Neutrophil (primary cell): ENCODE data around the gene BMPR1B.

ENCODE experiments used
- H3K27ac ChIP-seq: fragments of 200-600 bp; sonication (generic); 2 replicates; pipeline ENCODE4 v1.5.1; 2016; ENCODE audit warnings: mild to moderate bottlenecking, moderate library complexity
- H3K27me3 ChIP-seq: fragments of 200-600 bp; sonication (generic); 2 replicates; pipeline ENCODE4 v1.6.0; 2016; ENCODE audit warnings: mild to moderate bottlenecking
- H3K36me3 ChIP-seq: fragments of 200-600 bp; sonication (generic); 2 replicates; pipeline ENCODE4 v1.5.1; 2017
- H3K4me1 ChIP-seq, 2 experiments: fragments of 200-600 bp in 1 of 2; sonication (generic) in 1 of 2; 1 replicate in 1 of 2; 2 replicates in 1 of 2; pipeline versions ENCODE4 v1.5.1 to v1.6.1; 2013 to 2016; ENCODE audit warnings: low read depth in 1 of 2, low read length in 1 of 2, mild to moderate bottlenecking in 1 of 2, moderate library complexity in 1 of 2; ENCODE audit not compliant: control insufficient read depth in 1 of 2, insufficient read depth in 1 of 2
- H3K4me3 ChIP-seq, 2 experiments: fragments of 200-600 bp in 1 of 2; sonication (generic) in 1 of 2; 1 replicate in 1 of 2; 2 replicates in 1 of 2; pipeline ENCODE4 v1.5.1; 2013 to 2016; ENCODE audit warnings: low read depth in 1 of 2, low read length in 1 of 2, mild to moderate bottlenecking in 1 of 2, moderate library complexity in 1 of 2
- H3K9me3 ChIP-seq: fragments of 200-600 bp; sonication (generic); 2 replicates; pipeline ENCODE4 v1.5.1; 2016
- CTCF ChIP-seq: fragments of 200-600 bp; sonication (generic); IDR thresholded peaks from 2 replicates; pipeline ENCODE4 v1.5.1; 2016; ENCODE audit warnings: antibody characterized with exemption

BMPR1B gene

GRCh38 chr4:95181243-95181995, 423.7 kb downstream of the BMPR1B start:
- TF ChIP-seq CTCF, result no peak
- Histone ChIP-seq H3K36me3 (no peaks in the 10 kb centered on the region), H3K4me3 (no peak overlapping the region), H3K27ac (no peak overlapping the region), H3K4me1 (no peaks in the 10 kb centered on the region), H3K27me3 (no peaks in the 10 kb centered on the region), H3K9me3 (no peaks in the 10 kb centered on the region)

GRCh38 chr4:95181996-95182306, 424.2 kb downstream of the BMPR1B start:
- Histone ChIP-seq H3K27ac (no peak overlapping the region), H3K9me3 (no peaks in the 10 kb centered on the region), H3K4me1 (no peaks in the 10 kb centered on the region), H3K27me3 (no peaks in the 10 kb centered on the region), H3K36me3 (no peaks in the 10 kb centered on the region), H3K4me3 (no peak overlapping the region)
- no peak for TF ChIP-seq CTCF

- Histone ChIP-seq H3K36me3 (no peaks in the 10 kb centered on the region), H3K27me3 (no peaks in the 10 kb centered on the region), H3K27ac (no peak overlapping the region), H3K4me1 (no peaks in the 10 kb centered on the region), H3K4me3 (no peak overlapping the region), H3K9me3 (no peaks in the 10 kb centered on the region)
- no peak for TF ChIP-seq CTCF
Observed at GRCh38 chr4:95183656-95184408, 426.1 kb downstream of the BMPR1B start.

- Histone ChIP-seq H3K27me3 (no peaks in the 10 kb centered on the region), H3K9me3 (no peaks in the 10 kb centered on the region), H3K4me1 (peaks cover 0 to 3% of the 10 kb centered on the region in 2 experiments), H3K4me3 (no peak overlapping the region), H3K36me3 (no peaks in the 10 kb centered on the region), H3K27ac (no peak overlapping the region)
- no peak for TF ChIP-seq CTCF
Observed at GRCh38 chr4:95186666-95187065, 428.9 kb downstream of the BMPR1B start.

GRCh38 chr4:95188701-95189370, 431.1 kb downstream of the BMPR1B start:
- peaks cover 0 to 14% of the 10 kb centered on the region in 2 experiments for H3K4me1 ChIP-seq
- no peaks in the 10 kb centered on the region for H3K9me3 ChIP-seq
- H3K36me3 ChIP-seq, result no peaks in the 10 kb centered on the region
- TF ChIP-seq CTCF, result no peak
- H3K4me3 ChIP-seq, result no peak overlapping the region
- no peak overlapping the region for H3K27ac ChIP-seq
- no peaks in the 10 kb centered on the region for H3K27me3 ChIP-seq
